ENCODE data around the gene NAGLU. TPM values are rescaled to one million over a fixed set of nuclear protein-coding genes. Genes with fewer than 3 reads are reported as not detected.

NAGLU gene
- total RNA-seq, 2 donors from 2014 or later: 27.8 to 38.6 TPM

DNA sequence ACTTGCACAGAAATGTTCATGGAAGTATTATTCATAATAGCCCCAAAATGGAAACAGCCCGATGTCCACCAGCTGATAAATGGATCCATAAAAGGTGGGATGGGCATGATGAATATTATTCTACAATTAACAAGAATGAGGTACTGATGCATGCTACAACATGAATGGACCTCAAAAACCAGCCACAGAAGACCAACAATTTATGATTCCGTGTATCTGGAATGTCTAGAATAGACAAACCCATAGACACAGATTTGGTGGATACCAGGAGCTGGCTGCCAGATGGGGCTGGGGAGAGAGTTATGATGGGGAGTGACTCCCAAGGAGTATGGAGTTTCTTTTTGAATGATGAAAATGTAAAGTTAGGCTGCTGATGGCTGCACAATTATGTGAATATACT lies 10.8 kb upstream of the NAGLU start:
- Histone ChIP-seq H3K36me3 (no peaks in the 10 kb centered on the region), H3K9ac (ENCODE audit: low read depth in 2 of 2, low read length in 2 of 2) (no peak overlapping the region), H3K4me3 (no peak overlapping the region), H3K27ac (no peak overlapping the region), H3K9me3 (no peaks in the 10 kb centered on the region), H3K4me1 (peaks cover 12% of the 10 kb centered on the region), H3K27me3 (no peaks in the 10 kb centered on the region)
- intact Hi-C loops (cut with DNase I): no loop called here
- DNase-seq: no peak
- TF ChIP-seq, protein P1, sequence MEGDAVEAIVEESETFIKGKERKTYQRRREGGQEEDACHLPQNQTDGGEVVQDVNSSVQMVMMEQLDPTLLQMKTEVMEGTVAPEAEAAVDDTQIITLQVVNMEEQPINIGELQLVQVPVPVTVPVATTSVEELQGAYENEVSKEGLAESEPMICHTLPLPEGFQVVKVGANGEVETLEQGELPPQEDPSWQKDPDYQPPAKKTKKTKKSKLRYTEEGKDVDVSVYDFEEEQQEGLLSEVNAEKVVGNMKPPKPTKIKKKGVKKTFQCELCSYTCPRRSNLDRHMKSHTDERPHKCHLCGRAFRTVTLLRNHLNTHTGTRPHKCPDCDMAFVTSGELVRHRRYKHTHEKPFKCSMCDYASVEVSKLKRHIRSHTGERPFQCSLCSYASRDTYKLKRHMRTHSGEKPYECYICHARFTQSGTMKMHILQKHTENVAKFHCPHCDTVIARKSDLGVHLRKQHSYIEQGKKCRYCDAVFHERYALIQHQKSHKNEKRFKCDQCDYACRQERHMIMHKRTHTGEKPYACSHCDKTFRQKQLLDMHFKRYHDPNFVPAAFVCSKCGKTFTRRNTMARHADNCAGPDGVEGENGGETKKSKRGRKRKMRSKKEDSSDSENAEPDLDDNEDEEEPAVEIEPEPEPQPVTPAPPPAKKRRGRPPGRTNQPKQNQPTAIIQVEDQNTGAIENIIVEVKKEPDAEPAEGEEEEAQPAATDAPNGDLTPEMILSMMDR (IDR thresholded peaks at IDR 0.05): no peak

DNA sequence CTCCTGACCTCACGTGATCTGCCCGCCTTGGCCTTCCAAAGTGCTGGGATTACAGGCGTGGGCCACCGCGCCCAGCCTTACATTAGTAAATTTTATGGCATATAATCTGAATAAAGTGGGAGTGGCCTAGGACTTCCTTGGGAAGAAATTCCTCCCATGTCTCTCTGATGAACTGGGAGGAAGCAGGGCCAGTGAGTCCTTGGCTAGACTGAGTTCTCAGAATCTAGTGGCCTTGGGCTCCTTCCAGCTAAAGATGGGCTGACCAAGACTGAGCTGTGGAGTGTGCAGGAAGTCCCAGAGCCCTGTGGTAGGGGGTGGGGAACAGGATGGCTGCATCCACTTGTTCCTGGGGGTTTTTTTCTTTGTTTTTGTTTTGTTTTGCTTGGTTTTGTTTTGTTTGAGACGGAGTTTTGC lies 10.0 kb upstream of the NAGLU start:
- TF ChIP-seq, protein P1 (IDR thresholded peaks at IDR 0.05): no peak
- Histone ChIP-seq H3K9me3 (no peaks in the 10 kb centered on the region), H3K27ac (peak overlapping the region; percentile 49), H3K4me1 (peaks cover 7% of the 10 kb centered on the region), H3K9ac (ENCODE audit: low read depth in 2 of 2, low read length in 2 of 2) (no peak overlapping the region), H3K36me3 (no peaks in the 10 kb centered on the region), H3K27me3 (no peaks in the 10 kb centered on the region), H3K4me3 (no peak overlapping the region)
- intact Hi-C loops (cut with DNase I): no loop called here
- peak; percentile 60 for DNase-seq

DNA sequence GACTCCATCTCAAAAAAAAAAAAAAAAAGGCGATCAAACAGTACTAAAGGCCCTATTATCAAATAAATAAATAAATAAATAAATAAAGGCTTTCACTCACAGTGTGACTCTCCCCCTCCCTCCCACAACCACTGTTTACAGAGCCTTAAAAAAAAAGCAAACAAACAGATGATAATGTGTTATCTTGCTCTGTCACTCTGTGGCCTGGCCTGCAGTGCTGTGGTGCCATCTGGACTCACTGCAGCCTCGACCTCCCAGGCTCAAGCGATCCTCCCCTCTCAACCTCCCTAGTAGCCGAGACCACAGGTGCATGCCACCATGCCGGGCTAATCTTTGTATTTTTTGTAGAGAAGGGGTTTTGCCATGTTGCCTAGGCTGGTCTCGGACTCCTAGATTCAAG lies 8.1 kb upstream of the NAGLU start:
- no peak for DNase-seq
- Histone ChIP-seq H3K36me3 (no peaks in the 10 kb centered on the region), H3K27ac (no peak overlapping the region), H3K9ac (ENCODE audit: low read depth in 2 of 2, low read length in 2 of 2) (no peak overlapping the region), H3K27me3 (no peaks in the 10 kb centered on the region), H3K4me1 (no peaks in the 10 kb centered on the region), H3K9me3 (no peaks in the 10 kb centered on the region), H3K4me3 (no peak overlapping the region)
- intact Hi-C loops (cut with DNase I): no loop called here
- TF ChIP-seq, protein P1 (IDR thresholded peaks at IDR 0.05): no peak

DNA sequence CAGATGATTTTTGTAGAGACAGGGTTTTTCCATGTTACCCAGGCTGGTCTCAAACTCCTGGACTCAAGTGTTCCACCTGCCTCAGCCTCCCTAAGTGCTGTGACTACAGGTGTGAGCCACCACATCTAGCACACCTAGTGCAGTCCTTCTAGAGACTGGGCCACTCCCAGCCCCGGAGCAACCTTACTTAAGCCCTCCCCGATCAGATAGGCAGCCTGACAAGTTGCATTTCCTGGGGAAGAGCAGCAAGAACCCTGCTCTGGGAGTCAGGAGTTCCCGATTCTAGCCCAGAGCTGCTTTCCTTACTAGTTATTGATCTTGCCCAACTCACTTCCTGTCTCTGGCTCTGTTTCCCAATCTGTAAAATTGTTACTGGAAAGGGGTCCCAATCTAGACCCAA lies 7.0 kb upstream of the NAGLU start:
- H3K4me1 ChIP-seq: no peaks in the 10 kb centered on the region
- H3K27ac ChIP-seq: no peak overlapping the region
- DNase-seq: no peak
- TF ChIP-seq, protein P1 (IDR thresholded peaks at IDR 0.05): no peak
- H3K27me3 ChIP-seq: no peaks in the 10 kb centered on the region
- H3K9ac ChIP-seq (ENCODE audit: low read depth in 2 of 2, low read length in 2 of 2): no peak overlapping the region
- intact Hi-C loops (cut with DNase I): no loop called here
- H3K4me3 ChIP-seq: no peak overlapping the region
- H3K9me3 ChIP-seq: no peaks in the 10 kb centered on the region
- no peaks in the 10 kb centered on the region for H3K36me3 ChIP-seq

DNA sequence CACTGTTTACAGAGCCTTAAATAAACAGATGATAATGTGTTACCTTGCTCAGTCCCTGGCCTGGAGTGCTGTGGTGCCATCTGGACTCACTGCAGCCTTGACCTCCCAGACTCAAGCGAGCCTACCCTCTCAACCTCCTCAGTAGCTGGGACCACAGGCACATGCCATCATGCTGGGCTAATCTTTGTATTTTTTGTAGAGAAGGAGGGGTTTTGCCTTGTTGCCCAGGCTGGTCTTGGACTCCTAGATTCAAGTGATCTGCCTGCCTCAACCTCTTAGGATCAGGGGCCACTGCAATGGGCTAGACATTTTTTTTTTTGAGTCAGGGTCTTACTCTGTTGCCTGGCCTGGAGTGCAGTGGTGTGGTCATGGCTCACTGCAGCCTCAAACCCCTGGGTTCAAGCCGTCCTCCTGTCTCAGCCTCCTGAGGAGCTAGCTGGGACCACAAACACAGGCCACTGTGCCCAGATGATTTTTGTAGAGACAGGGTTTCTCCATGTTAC lies 5.0 kb upstream of the NAGLU start:
- no peaks in the 10 kb centered on the region for H3K27me3 ChIP-seq
- no peaks in the 10 kb centered on the region for H3K36me3 ChIP-seq
- TF ChIP-seq, protein P1 (IDR thresholded peaks at IDR 0.05): no peak
- no peak overlapping the region for H3K9ac ChIP-seq (ENCODE audit: low read depth in 2 of 2, low read length in 2 of 2)
- intact Hi-C loops (cut with DNase I): no loop called here
- peak overlapping the region; percentile 77 for H3K27ac ChIP-seq
- H3K9me3 ChIP-seq: no peaks in the 10 kb centered on the region
- no peaks in the 10 kb centered on the region for H3K4me1 ChIP-seq
- H3K4me3 ChIP-seq: no peak overlapping the region
- no peak for DNase-seq

Data from colonic mucosa (tissue), 4 donors.